HL-60 (cell line): ENCODE measurements around the gene PLPP7.

Source experiments
- DNase-seq, 2 experiments: peaks; one replicate each; pipeline ENCODE4 v3.0.0-alpha.2; 2010 to 2020; ENCODE audit warnings: low read depth in 1 of 2, low spot score in 1 of 2
- H3K27ac ChIP-seq: fragments of 250-450 bp; sonication (Bioruptor Pico); replicated peaks from 2 replicates; pipeline ENCODE4 v1.5.1; 2020; ENCODE audit warnings: mild to moderate bottlenecking, moderate library complexity
- H3K27me3 ChIP-seq: fragments of 250-450 bp; sonication (Bioruptor Pico); 2 replicates; pipeline ENCODE4 v1.5.1; 2021; ENCODE audit warnings: mild to moderate bottlenecking, moderate library complexity; ENCODE audit not compliant: insufficient read depth, poor library complexity, severe bottlenecking
- H3K4me3 ChIP-seq: replicated peaks from 2 replicates; pipeline ENCODE4 v1.5.1; 2011; ENCODE audit warnings: mild to moderate bottlenecking, control low read depth, low read length; ENCODE audit not compliant: insufficient read depth
- CTCF ChIP-seq: IDR thresholded peaks from one replicate; pipeline ENCODE4 v1.5.1; 2011; ENCODE audit warnings: low read length, control low read depth, inconsistent platforms; ENCODE audit not compliant: insufficient read depth
- GABPA ChIP-seq: IDR thresholded peaks from 2 replicates; pipeline ENCODE4 v1.6.1; 2012; ENCODE audit warnings: low read depth
- POLR2AphosphoS5 ChIP-seq: IDR thresholded peaks from 2 replicates; pipeline ENCODE4 v1.6.1; 2012; ENCODE audit warnings: low read depth
- REST ChIP-seq: IDR thresholded peaks from 2 replicates; pipeline ENCODE4 v1.6.1; 2012; ENCODE audit warnings: low read depth; ENCODE audit not compliant: insufficient replicate concordance
- SPI1 ChIP-seq: IDR thresholded peaks from 2 replicates; pipeline ENCODE4 v1.6.1; 2012; ENCODE audit warnings: low read depth, mild to moderate bottlenecking, borderline replicate concordance

PLPP7 gene

GRCh38 chr9:131252120-131252519, 37.4 kb upstream of the PLPP7 start:
- peak; percentile 57 to 72 for DNase-seq
- Histone ChIP-seq H3K4me3 (peak overlapping the region; percentile 64), H3K27ac (peak overlapping the region; percentile 97), H3K27me3 (no peaks in the 10 kb centered on the region)
- no peak for TF ChIP-seq CTCF
- TF ChIP-seq SPI1: no peak
- TF ChIP-seq REST: no peak
- TF ChIP-seq POLR2AphosphoS5: no peak
- no peak for TF ChIP-seq GABPA

GRCh38 chr9:131253891-131254491, 35.5 kb upstream of the PLPP7 start:
- H3K4me3 ChIP-seq: no peak overlapping the region
- TF ChIP-seq POLR2AphosphoS5 (peak; percentile 85), REST (no peak), SPI1 (no peak)
- H3K27me3 ChIP-seq: no peaks in the 10 kb centered on the region
- peak; percentile 69 to 96 for DNase-seq
- H3K27ac ChIP-seq: peak overlapping the region; percentile 97

GRCh38 chr9:131254626-131255025, 34.9 kb upstream of the PLPP7 start:
- Histone ChIP-seq H3K27me3 (no peaks in the 10 kb centered on the region), H3K4me3 (no peak overlapping the region), H3K27ac (peak overlapping the region; percentile 97)
- TF ChIP-seq GABPA: no peak
- TF ChIP-seq REST: no peak
- no peak for TF ChIP-seq POLR2AphosphoS5
- no peak for TF ChIP-seq CTCF
- TF ChIP-seq SPI1: no peak
- peak in 1 of 2 experiments; percentile 46 for DNase-seq
